Tibial nerve (tissue), 4 donors: ENCODE data around the gene CD300A.

Experiments used
- EP300 ChIP-seq, 2 donors: sonication (generic); formaldehyde crosslinking; IDR thresholded peaks; one replicate each; pipeline ENCODE4 v1.6.1; 2017; ENCODE audit warnings: antibody characterized with exemption in 2 of 2, mild to moderate bottlenecking in 1 of 2
- POLR2A ChIP-seq, 2 donors: fragments of 450-650 bp; IDR thresholded peaks; one replicate each; pipeline ENCODE4 v1.6.1; 2017; ENCODE audit warnings: antibody characterized with exemption in 2 of 2, mild to moderate bottlenecking in 2 of 2, moderate library complexity in 2 of 2
- TF ChIP-seq, protein P1 (sequence below), 5 experiments: fragments of 200-600 bp in 3 of 5; fragments of 450-650 bp in 2 of 5; sonication (generic) in 3 of 5; IDR thresholded peaks; one replicate each; pipeline ENCODE4 v1.5.1; 2016 to 2019; ENCODE audit warnings: antibody characterized with exemption in 5 of 5, mild to moderate bottlenecking in 3 of 5, moderate library complexity in 2 of 5

DNA sequence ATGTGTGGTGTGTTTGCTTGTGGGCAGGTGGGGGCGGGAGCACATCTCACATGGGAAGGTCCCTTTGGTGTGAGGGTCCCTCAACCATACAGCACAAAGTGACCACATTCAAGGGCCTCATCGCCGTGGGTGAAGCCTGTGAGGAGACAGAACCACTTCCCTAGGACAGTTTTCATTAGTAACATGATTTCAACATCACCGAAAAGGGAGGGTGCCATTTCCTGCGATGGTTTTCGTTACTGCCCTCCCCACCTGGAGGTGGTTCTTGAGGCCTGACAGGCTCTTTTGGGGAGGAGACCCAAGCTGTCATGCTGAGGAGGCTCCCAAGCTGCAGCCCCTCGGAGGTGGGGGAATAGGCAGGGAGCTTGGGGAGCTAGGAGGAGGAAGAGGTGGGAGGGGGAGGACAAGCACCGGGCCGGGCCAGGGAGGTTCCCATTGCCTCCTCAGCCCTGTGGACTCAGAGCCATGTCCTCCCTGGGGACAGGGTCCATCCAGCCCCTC lies 55.3 kb downstream of the CD300A start:
- TF ChIP-seq, protein P1, sequence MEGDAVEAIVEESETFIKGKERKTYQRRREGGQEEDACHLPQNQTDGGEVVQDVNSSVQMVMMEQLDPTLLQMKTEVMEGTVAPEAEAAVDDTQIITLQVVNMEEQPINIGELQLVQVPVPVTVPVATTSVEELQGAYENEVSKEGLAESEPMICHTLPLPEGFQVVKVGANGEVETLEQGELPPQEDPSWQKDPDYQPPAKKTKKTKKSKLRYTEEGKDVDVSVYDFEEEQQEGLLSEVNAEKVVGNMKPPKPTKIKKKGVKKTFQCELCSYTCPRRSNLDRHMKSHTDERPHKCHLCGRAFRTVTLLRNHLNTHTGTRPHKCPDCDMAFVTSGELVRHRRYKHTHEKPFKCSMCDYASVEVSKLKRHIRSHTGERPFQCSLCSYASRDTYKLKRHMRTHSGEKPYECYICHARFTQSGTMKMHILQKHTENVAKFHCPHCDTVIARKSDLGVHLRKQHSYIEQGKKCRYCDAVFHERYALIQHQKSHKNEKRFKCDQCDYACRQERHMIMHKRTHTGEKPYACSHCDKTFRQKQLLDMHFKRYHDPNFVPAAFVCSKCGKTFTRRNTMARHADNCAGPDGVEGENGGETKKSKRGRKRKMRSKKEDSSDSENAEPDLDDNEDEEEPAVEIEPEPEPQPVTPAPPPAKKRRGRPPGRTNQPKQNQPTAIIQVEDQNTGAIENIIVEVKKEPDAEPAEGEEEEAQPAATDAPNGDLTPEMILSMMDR (IDR thresholded peaks at IDR 0.05), result no peak
- no peak for TF ChIP-seq POLR2A (IDR thresholded peaks at IDR 0.05)
- peak in 1 of 2 donors; percentile 44 for TF ChIP-seq EP300 (IDR thresholded peaks at IDR 0.05)
